Inflammatory macrophage treated with lipopolysaccharide for 4 hours (primary cell): Measurements from ENCODE around the gene FMNL1.

Source experiments
- DNase-seq: peaks from one replicate; pipeline ENCODE4 v3.0.0-alpha.2; 2020

The FMNL1 gene

GRCh38 chr17:45284176-45285140 lies 62.8 kb downstream of the FMNL1 start:
- DNase-seq: peak; percentile 42

DNA sequence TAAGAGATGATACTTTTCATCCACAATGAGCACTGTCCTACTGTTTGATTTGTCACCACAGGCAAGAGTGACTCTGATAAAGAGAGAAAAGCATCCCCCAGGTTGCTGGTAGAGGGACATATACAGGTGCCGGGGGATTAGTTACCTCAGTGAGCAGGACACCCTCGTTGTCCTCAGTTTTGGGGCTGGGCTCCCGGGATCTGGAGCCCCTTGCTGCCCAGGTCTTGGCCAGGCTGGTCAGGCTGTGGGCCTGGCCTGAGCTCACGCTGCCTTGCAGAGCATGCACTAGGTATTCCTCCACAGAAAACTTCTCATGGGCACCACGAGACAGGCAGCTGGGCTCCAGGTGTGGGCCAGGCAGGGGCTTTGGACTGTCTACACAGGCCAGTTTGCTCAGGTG lies 64.6 kb downstream of the FMNL1 start:
- no peak for DNase-seq

GRCh38 chr17:45287526-45288500 lies 66.1 kb downstream of the FMNL1 start:
- no peak for DNase-seq

- DNase-seq: no peak
Observed at GRCh38 chr17:45288825-45289224, 67.1 kb downstream of the FMNL1 start.

DNA sequence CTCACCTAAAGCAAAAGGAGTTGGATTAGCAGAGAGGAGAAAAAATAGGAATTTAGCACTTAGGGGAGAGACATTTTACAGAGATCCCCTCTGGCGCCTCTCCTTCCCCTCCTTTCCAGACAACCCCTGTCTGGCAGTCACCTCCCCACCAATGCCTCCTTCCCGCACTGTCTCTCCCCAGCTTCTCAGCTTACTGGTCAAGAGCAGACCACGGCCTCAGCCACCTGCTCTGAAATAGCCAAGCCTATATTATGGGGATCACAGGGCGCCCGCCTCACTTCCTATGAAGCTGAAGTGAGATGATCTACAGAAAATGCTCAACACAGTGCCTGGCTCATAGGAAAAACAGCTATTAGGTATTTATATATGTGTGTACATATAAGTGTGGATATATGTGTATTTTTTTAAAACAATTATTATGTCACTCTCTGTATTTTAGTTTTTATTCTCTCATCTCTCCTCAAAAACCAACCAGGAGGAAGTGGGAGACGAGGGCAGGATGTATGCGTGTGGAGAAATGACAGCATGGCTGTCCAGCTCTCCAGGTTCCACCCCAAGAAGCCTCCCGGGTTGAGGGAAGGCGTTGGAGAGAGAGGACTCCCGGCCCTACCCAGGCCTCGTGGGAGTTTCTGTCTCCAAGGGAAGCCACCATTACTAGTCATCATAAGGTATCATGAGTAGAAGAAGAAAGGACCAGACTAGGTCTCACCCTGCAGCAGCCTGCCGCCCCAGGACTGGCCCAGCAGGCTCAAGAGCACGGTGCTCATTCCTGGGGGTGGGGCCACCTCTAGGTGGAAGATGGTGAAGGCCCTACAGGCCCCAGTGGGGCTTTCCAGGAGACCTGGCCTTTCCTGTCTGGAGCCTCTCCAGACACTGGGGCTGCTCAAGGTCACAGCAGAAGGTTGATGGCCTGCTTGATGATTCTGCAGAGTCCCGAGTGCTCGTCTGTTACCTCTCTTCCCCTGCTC lies 67.9 kb downstream of the FMNL1 start:
- DNase-seq: no peak

DNA sequence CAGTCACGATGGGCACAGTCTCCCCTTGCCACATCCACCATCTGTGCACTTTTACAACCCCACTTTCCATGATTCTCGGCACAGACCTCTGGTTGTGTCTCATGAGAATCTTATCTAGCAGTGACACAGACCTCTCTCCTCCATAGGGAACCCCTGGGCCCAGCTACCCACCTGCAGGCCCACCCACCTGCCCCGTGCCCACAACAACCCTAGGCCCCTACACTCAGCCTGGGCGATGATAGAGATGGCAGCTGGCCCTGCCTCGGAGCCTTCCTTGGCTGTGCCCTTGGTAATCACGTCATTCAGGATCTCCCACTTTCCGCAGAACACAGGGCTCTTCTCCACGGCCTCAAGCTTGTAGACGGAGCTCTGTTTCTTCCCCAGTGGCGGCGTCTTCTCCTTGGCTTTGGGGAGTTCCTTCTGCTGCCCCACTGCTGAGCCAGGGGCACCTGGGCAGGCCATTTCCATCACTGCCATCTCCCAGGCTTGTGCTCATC lies 68.6 kb downstream of the FMNL1 start:
- DNase-seq: no peak

DNA sequence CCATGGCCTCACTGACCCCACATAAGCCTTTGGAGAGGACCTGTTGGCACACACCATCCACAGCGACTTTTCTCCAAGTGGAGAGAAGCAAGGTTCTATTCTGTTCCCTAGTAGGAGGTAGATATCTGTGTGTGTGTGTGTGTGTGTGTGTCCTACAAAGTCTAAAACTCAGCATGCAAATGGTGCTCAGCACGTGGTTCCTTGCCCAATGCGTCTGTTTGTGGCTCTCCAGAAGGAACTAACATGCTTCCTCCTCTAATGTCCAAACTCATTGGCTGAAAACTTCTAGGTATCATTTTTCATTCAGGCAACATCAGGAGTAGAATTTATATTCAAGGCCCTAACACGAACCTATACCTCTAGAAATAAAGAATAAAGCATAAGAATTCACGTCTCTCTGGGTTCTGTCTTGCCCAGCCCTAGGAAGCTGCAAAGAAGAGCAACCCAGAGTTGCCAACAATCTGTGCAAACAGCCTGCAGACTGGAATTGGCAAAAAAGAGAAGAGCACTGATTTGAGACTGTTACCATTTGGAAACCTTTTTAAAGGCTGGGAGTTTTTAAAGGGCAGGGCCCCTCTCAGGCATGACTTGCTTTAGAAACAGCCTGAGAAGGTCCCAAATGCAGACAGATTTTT lies 69.6 kb downstream of the FMNL1 start:
- DNase-seq: peak; percentile 87

GRCh38 chr17:45292696-45293412 lies 71.2 kb downstream of the FMNL1 start:
- DNase-seq: no peak

GRCh38 chr17:45293413-45294211 lies 71.9 kb downstream of the FMNL1 start:
- DNase-seq: peak; percentile 85

- DNase-seq: no peak
Observed at GRCh38 chr17:45294506-45294905, 72.8 kb downstream of the FMNL1 start.

DNA sequence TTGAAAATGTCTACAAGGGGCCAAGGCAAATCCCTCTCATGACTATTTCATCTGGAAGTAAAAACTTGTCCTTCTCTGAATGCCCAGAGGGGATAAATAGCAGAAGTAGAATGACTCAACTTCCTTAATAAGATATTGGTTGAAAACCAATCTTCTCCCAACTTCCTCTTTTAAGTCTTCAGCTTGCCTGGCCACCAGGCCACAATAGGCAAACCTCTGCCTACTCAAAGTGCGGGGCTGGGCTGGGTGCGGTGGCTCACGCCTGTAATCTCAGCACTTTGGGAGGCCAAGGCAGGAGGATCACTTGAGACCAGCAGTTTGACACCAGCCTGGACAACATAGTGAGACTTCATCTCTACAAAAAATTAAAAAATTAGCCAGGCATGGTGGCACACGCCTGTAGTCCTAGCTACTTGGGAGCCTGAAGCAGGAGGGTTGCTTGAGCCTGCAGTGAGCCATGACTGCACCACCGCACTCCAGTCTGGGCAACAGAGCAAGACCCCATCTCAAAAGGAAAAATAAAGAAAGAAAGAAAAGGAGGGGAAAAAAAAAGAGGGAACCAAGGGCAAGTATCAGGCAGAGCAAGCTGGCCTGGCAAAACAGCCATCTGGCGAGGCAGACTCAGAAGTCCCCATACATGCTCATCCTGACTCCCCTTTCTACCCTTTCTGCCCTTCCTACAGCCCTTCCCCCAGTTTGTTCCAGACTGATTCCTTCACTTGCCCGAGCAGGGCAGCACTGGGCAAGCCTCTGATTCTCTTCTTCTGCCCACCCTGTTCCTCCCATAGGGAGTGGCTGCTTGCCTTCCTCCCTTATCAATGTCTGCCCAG lies 74.5 kb downstream of the FMNL1 start:
- peak; percentile 95 for DNase-seq

DNA sequence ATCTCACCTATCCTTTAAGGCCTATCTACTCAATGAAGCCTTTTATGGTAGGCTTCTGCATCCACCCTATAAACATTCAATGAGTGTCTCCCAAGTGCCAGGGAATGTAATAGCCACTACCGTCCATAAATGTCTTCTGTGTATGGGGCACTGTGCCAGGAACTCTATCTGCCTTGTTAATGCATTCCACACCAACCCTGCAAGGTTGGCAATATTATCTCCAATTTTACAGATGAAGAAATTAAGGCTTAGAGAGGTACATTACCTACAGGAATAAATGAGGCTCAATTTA lies 75.1 kb downstream of the FMNL1 start:
- DNase-seq: no peak
